GM04504 (cell line): ENCODE measurements around the gene GPR101.
"Not testable (repeated sequence)": the region's sequence is repeated elsewhere in the genome, so short reads cannot be mapped to it uniquely, and the experiment has no call there.

Experiments
- DNase-seq: peaks from one replicate; pipeline ENCODE4 v3.0.0-alpha.2; 2012; ENCODE audit warnings: low read depth

The GPR101 gene

GRCh38 chrX:137025930-137026329 lies 7.9 kb downstream of the GPR101 start:
- DNase-seq, result no peak

- not testable (repeated sequence) for DNase-seq
Measured at GRCh38 chrX:137000236-137000635, 33.6 kb downstream of the GPR101 start.

GRCh38 chrX:136999024-136999423 lies 34.8 kb downstream of the GPR101 start:
- DNase-seq, result no peak
